Jurkat, Clone E6-1 (cell line): ENCODE data around the gene FBXW12.
"Not testable (repeated sequence)": the region's sequence is repeated elsewhere in the genome, so short reads cannot be mapped to it uniquely, and the experiment has no call there.

Source experiments
- DNase-seq: peaks from one replicate; pipeline ENCODE4 v3.0.0-alpha.2; 2011; ENCODE audit warnings: low read depth, low spot score
- H3K4me3 ChIP-seq: 2 replicates; pipeline ENCODE4 v1.5.1; 2011; ENCODE audit warnings: mild to moderate bottlenecking, low read length, control low read depth, moderate library complexity

FBXW12 gene

DNA sequence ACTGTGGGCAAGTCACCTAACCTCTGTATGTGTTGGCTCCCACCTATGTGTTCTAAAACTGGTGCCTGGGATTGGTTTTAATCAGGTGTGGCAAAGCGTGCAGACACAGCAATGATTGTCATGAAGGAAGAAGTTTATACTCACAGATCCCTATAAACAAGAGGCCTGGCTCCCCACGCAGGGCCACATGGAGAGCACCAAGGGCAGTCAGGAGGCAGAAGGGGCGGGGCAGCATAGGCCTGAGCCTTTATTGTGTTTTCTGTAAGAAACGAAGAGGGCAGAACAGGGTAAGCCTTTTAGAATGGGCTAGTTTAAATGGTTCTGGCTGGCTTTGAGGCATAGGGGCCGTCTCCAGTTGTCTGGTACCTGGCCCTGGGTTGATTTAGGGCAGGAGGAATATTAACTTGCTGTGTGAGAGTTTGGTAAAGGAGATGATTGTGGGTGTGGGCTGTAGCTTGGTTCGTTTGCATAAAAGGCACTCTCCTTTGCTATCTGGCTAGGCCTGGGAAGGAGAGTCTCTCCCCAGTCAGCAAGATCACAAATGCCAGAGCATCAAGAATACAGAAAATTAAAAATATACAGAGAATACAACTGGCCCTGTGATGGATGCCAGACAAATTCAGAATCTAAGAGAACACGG lies 2.2 kb upstream of the FBXW12 start:
- DNase-seq, result no peak
- no peak overlapping the region for H3K4me3 ChIP-seq

DNA sequence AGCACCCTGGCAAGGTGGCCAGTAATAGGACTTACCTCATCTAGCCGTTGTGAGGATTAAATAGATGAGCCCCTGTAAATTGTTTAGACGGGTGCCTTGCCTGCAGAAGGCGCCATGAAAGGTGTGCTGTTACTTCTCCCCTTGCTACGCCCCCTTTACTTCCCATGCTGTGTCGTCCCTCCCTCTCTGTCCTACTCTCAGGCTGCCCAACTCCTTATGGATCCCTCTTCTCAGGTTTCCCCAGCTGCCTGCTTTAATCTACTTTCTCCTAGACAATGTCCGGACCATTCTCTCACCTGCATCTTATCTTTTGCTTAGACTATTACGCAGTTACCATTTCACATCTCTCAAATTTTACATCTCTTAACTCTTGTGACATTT lies 1.7 kb upstream of the FBXW12 start:
- DNase-seq, result no peak
- no peak overlapping the region for H3K4me3 ChIP-seq

DNA sequence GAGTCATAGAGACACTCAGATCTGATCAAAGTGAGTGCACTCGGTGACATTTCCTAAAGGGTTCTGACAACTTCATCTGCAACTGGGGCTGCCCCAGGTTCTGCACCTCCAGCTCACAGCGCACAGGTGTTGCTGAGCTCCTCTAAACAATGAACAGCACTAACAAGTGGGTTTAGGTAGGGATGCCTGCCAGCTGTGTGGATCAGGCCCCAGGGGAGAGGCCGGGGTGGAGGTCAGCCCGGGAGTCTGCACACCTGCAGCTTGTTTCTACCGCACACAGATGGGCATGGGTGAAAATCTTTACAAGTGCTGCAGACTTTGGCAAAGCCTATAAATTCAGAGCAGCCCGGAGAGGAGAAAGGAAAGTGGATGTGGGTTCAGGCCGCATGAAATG lies 355 bp downstream of the FBXW12 start:
- H3K4me3 ChIP-seq, result no peak overlapping the region
- DNase-seq, result peak; percentile 42

DNA sequence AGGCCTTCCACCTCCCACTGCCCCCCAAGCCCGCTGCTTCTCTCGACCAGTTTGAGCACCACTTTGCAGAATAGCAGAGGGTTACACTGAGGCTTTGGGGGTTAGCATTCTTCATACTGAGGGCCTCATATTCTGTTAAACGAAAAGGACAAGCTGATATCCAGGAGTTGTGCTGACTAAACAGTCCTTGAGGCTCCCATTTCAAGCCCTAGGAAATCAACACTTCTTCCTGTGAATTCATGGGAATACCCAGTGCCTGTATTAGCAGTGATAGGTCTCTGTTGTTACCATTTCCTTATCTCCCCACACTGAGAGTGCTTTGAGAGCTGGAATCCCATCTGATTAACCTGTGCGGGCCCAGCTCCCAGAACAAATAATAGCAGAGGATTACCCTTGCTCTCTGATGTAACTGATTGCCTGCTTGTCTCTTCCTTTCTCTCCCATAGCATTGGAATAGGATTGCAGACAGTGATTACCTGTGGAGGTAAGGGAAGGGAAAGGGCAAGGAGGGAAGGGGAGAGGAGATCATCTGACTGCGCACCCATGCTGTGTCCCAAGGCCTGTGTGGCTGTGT lies 930 bp downstream of the FBXW12 start:
- DNase-seq, result no peak
- H3K4me3 ChIP-seq, result no peak overlapping the region

DNA sequence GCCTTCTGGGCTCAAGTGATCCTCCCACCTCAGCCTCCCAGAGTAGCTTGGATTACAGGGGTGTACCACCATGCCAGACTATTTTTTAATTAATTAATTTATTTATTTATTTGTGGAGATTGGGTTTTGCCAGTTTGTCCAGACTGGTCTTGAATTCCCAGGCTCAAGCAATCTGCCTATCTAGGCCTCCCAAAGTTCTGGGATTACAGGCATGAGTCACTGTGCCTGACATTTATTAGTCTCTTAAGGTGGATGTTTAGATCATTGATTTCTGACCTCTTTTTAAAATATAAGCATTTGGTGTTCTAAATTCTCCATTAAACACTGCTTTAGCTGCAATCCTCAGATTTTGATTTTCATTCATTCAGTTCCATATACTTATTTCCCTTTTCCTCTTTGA lies 15.6 kb downstream of the FBXW12 start:
- DNase-seq, result no peak
- H3K4me3 ChIP-seq, result no peak overlapping the region

DNA sequence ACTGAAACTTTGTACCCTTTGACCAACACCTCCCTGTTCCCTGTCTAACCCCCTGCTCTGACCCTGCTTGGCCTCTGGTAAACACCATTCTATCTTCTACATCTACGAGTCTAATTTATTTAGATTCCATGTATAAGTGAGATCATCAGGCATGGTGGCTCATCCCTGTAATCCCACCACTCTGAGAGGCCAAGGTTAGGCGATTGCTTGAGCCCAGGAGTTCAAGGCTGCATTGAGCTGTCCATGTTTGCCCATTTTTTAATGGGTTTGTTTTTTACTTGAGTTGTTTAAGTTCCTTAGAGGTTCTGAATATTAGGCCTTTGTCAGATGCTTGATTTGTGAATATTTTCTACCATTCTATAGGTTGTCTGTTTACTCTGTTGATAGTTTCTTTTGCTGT lies 16.9 kb downstream of the FBXW12 start:
- no peak for DNase-seq
- no peak overlapping the region for H3K4me3 ChIP-seq

DNA sequence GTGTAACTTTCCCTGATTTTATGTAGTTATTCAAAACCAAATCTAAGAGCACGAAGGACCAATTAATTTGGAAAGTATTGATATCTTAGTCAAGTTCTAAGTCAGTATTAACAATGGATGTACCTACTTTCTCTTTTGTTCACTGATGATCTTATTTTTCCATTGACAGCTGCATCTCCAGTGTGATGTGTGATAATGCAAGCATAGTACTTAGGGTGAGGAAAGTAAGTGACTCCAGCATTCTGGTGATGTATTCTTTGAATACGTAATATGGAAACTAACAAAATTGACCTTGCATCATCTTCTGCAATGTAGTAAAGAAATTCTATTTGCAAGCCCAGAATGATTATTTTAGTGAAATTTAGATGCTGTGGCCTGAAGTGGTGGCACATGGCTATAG lies 22.4 kb downstream of the FBXW12 start:
- H3K4me3 ChIP-seq, result no peak overlapping the region
- DNase-seq, result no peak

DNA sequence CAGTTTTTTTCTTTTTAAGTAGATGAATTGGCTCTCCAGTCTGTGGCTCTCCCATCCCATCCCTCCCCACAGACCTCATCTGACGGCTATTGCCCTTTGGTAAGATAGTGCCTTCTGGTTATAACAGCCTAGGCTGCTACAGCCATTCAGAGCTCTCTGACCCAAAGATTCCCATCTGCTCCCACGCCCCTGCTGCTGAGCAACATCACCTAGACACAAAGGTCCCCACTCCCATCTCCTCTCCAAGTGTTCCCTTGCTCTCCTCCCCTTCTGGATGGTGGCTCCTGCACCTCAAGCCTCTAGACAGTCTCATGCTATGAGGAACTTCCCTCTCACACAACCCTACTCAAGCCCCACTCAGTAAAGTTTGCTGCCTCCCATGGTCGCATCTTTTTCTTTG lies 23.7 kb downstream of the FBXW12 start:
- DNase-seq, result no peak
- no peak overlapping the region for H3K4me3 ChIP-seq

DNA sequence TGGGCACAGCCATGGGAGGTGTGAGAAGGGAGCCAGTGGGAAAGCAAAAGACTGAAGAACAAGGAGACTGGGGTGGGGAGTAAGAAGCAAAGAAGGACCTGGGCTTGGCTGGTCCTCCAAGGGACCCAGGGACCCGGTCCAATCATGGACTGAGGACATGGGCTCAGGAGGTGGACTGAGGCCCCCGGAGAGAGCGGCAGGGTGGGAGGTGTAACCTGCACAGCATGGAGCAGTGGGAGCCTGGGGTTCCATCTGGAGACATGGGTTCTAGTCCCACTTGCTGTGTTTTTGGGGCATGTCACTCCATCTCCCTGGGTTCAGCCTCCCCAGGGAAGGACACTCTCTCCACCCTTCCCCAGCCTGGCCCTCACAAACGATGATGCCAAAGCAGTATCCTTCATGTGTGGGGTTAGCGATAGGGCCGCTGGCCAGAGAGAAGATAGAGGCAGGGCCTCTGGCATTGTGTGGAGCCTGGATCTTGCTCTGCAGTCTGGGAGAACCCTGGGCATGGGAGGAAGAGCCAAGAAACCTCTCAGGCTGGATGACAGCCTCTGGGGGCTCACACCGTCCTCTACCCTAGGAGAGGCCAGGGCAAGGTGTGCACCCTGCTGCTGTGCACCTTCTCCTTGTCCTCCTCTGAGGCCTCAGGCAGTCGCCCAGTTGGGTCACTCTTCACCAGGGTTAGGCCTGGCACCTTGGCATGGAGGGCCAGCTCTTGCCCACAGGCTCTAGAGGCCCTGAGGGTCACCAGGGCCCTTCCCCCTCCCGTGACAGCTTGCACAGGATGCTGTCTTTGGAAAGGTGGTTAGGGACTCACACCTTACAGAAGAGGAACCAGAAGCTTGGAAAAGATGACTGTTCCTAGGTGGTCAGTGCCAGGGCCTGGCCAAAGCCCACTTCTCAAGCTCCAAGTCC lies 26.0 kb downstream of the FBXW12 start:
- DNase-seq, result no peak
- H3K4me3 ChIP-seq, result no peak overlapping the region

DNA sequence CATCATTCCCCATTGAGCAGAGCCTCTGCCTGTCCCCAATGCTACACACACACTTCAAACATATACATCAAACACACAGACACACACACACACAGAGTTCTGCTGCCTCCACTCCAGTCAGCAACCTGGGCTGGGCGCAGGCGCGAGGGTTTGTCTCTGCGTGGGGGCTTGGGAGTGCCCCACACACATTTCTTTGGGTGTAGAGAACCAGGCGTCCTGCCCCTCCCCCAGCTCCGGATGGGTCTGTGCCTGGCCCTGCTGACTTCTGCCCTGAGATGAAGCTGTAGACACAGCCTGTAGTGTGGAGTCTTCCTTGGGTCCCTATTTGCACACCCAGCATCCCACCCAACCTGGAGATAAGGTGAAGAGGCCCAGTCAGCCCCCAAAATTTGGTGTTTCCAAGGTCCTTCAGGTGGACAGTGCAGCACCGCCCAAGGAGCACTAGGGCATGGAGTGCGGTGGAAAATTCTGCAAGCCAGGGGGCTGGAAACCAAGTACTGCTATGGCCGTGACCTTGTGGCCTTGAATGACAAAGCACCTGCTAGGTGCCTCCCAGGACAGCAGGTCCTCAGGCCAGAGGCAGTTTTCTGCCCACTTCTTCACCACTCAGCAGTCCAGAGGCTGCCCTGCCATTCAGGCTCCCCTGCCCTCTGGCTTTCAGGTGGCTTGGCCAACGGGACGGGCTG lies 26.8 kb downstream of the FBXW12 start:
- H3K4me3 ChIP-seq, result no peak overlapping the region
- no peak for DNase-seq

DNA sequence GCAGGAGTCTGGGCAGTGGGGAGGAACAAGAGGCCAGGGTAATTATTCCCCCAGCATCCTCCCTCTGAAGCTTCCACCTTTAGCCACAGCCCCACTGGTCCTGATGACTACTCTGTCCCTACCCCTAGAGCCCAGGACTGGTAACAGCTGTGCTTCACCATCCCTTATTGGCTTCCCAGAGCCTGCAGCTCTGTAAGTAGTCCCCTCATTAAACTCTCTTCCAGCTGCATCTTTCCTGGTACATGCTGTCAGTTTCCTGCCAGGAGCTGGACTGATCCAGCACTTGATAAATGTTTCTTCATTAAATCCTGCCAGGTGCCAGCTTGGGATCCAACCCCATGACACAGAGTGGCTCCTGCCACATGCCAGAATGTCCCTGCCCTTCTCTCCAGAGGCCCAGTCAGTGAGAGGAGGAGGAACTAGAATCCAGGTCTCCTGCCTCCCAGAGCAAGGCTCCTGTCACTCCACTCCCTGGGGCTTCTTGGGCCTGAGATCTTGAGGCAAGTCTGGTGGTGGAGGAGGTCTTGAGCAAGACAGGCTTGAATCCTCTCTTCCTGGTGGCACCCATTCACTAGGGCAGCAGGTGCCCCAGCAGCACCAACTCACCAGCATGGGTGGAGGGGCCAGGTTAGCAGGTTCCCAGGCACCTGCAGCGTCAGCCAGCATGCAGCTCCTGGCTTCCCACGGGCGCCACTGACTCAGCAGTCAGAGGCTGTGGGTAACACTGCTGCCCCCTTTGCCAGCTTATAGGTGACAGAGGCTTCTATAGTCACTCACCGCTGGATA lies 27.6 kb downstream of the FBXW12 start:
- no peak for DNase-seq
- no peak overlapping the region for H3K4me3 ChIP-seq

DNA sequence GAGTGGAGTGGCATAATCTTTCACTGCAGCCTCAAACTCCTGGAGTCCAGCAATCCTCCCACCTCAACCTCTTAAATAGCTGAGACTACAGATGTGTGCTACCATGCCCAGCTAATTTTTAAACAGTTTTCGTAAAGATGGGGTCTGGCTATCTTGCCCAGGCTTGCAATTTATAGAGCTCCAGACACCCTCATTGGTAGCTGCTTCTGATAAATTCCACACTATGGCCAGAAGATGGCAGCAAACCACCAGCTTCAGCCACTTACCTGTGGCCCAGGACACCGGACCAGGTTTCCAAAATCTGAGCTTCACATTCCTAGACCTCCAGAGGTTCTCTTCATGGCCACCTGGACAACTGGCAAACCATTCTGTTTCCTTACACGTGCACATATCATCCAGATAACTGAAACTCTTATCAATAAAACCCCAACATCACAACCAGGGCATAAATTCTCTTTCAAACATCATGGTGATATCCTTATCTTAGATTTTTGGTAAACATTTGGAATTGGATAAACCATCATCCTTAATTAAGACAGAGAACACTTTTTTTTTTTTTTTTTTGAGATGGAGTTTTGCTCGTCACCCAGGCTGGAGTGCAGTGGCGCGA lies 28.9 kb downstream of the FBXW12 start:
- no peak overlapping the region for H3K4me3 ChIP-seq
- peak; percentile 49 for DNase-seq

DNA sequence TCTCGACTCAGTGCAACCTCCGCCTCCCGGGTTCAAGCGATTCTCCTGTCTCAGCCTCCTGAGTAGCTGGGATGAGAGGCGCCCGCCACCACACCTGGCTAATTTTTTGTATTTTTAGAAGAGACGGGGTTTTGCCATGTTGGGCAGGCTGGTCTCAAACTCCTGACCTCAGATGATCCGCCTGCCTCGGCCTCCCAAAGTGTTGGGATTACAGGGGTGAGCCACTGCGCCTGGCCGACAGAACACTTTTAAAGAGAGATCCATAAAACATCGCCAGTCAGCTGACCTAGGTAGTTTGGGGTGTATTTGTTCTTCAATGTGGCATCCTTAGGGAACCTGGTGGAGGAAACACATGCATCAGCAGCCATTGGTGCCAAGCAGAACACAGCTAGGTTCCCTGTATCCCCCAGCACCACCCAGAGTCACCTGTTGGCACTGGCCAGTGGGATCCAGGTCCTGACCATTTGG lies 29.4 kb downstream of the FBXW12 start:
- not testable (repeated sequence) for H3K4me3 ChIP-seq, DNase-seq

DNA sequence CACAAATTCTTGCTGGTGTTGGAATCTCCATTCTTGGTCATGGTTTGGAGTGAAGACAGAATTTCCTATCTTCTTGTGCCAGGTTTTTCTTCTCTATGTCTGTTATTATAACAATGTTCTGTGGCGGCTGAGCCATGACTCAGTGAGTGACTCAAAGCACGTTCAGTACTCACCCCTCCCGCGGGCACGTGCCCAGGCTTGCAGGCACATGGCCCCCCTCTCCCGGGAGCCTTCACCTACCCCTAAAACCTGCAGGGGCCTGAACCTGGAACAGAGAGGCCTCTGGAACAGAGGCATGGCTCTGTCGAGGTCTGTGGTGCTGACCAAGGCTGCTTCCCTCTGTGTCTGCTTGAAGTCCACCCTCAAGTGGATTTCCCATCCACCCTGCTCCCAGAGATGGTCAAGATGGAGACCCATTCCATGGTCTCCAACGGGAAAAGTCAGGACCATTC lies 30.3 kb downstream of the FBXW12 start:
- H3K4me3 ChIP-seq, result no peak overlapping the region
- DNase-seq, result no peak

DNA sequence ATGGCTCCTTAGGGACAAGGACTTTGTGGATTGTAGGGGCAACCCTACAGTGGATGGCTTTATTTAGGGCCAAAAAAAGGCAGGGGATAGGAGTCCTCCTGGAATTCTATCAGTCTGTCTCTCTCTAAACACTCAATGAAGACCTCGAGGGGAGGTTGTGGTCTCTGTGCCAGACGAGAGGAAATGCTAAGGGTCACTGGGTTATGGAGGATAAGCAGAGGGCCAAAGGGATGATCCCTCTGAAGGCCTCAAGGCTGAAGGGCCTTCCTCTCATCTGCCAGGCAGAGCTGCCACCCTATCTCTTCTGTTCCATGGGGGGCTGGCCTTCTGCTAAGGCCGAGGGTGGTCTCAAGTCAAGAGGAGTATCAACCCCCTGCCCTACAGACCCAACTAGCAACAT lies 30.9 kb downstream of the FBXW12 start:
- no peak overlapping the region for H3K4me3 ChIP-seq
- DNase-seq, result no peak

DNA sequence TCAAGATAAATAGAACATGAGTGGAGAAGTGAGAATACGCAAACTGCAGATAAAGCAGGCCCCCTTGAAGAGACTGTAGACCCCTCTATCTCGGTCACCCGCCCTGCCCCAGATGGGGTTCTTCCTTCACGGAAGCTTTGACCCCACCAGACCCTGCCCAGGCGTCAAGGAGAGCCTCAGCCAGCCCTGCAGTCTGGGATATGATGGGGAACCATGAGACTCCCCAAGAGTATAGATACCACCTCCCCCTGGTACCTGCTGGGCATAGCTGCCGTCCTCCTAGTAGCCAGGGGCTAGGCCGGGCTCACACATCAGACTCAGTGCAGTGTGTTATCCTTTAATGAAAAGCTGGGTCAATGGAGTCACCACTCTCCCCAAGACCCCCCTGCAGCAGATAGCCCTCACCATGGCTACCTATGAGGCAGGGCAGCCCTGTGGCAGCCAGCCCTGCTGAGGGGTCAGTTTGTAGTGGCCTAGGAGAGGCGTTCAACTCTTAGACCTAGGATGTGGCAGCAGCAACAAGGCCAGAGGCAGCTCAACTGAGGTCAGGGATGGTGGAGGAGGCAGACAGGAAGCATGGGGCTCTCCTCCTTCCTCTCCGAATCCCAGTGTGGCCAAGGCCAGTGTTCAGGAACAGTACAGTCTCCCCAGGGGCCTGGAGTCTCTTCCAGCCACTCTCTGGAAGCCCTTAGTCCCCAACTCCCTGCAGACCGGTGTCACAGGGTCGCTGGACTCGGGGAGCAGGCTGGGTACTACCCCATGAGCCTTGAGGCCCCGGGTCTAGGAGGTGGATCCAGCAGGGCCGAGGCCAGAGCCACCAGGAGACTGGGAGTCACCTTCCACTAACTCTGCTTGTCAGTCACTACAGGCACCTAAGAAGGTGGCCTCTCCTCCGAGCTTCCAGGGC lies 31.8 kb downstream of the FBXW12 start:
- H3K4me3 ChIP-seq, result no peak overlapping the region
- no peak for DNase-seq

DNA sequence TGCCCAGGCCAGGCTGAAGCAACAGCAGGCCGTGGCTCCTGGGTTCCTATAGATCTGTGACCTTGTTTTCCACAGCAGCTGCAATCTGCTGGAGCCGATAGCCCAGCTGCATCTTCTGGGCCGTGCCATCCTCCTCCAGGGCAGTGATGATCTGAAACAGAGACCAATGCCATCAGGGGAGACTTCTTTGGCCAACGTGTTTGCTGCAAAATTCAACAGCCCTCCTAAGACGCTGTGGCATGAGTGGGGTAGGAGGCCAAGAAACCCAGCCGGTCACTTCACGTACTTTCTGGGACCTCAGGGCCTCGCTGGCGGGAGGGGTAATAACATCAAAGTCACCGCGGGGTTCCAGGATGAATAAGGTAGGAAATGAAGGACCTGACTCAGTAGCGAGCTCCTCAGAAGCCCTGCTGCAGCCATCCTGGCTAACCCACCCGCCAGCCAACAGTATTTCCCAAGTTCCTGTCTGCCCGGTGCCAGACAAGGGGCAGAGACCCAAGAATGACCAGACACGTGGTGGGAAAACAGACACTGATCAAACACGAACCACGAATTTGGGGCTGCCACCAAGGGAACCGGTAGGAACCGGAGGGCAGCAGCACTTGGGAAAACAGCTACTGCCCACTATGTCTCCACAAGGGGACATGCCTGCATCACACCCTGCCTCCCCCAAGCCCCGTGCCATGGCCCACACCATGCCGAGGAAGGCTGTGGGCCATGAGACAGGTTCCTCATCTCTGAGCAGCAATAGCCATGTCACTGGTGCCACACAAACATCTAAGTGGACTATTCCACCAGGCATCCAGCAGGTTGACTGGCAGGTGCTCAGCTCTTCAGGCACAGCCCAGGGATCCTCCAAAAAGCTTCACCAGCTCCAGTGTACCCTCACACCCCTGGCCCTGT lies 32.7 kb downstream of the FBXW12 start:
- DNase-seq, result no peak
- no peak overlapping the region for H3K4me3 ChIP-seq
